ENCODE data around the gene HK1.

DNA sequence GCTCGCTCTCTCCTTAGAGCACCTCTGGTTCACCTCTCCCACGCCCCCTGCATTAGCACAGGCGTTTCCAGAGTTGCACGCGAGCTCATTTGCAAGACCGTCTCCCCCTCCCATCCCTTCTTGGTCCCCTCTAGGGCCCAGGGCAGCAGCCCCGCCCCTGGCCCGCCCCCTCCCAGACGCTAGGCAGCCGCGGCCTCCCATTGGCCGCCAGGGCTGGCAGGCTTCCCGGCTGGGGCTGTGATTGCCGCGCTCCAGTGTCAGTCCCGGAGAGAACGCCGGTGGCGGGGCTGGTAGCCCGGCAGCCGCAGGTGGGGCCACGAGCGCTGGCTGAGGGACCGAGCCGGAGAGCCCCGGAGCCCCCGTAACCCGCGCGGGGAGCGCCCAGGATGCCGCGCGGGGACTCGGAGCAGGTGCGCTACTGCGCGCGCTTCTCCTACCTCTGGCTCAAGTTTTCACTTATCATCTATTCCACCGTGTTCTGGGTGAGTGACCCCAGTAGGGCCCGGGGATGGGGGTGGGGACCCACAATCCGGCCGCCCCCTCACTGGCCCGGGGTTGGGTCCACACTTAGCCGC is 173.0 kb downstream of the HK1 start, which contains the start of gene TSPAN15:
- TF ChIP-seq, protein P1, sequence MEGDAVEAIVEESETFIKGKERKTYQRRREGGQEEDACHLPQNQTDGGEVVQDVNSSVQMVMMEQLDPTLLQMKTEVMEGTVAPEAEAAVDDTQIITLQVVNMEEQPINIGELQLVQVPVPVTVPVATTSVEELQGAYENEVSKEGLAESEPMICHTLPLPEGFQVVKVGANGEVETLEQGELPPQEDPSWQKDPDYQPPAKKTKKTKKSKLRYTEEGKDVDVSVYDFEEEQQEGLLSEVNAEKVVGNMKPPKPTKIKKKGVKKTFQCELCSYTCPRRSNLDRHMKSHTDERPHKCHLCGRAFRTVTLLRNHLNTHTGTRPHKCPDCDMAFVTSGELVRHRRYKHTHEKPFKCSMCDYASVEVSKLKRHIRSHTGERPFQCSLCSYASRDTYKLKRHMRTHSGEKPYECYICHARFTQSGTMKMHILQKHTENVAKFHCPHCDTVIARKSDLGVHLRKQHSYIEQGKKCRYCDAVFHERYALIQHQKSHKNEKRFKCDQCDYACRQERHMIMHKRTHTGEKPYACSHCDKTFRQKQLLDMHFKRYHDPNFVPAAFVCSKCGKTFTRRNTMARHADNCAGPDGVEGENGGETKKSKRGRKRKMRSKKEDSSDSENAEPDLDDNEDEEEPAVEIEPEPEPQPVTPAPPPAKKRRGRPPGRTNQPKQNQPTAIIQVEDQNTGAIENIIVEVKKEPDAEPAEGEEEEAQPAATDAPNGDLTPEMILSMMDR (IDR thresholded peaks at IDR 0.05): no peak
- no peak for TF ChIP-seq EZH2 (IDR thresholded peaks at IDR 0.05; ENCODE audit: borderline replicate concordance, insufficient read depth, low read depth, low read length, poor library complexity, severe bottlenecking)
